Endothelial cell of umbilical vein (primary cell): ENCODE results near the gene CTDP1. TPM values are rescaled to one million over a fixed set of nuclear protein-coding genes. Genes with fewer than 3 reads are reported as not detected.

Source experiments
- BruUV-seq: library from RNA; stranded (reverse); fragments of 400-500 nt; replicated peaks from 2 replicates; lab custom pipeline; 2021; lab: Mats Ljungman, UMichigan
- CTCF ChIA-PET: fragments of 300-600, 350-600 bp; sonication (Branson Sonifier 250); formaldehyde crosslinking; loops from one replicate; lab custom pipeline; 2021; ENCODE audit warnings: antibody characterized with exemption, inconsistent platforms; lab: Charles Lee
- POLR2A ChIA-PET: fragments of 300-600, 350-600 bp; sonication (Branson Sonifier 250); formaldehyde crosslinking; loops from one replicate; lab custom pipeline; 2021; ENCODE audit warnings: antibody characterized with exemption, inconsistent platforms; lab: Charles Lee
- DNase-seq: peaks from one replicate; pipeline ENCODE4 v3.0.0-alpha.2; 2011; ENCODE audit warnings: low read depth, low spot score
- FAIRE-seq: peaks from 2 replicates; lab custom pipeline; 2011; peaks lifted over from hg19 to GRCh38; lab: Jason Lieb, UNC
- H2AFZ ChIP-seq: 2 replicates; pipeline ENCODE4 v1.6.0; 2012; ENCODE audit warnings: low read depth, low read length, control low read depth, inconsistent platforms
- H3K27ac ChIP-seq: 2 replicates; pipeline ENCODE4 v1.5.1; 2011; ENCODE audit warnings: low read depth, mild to moderate bottlenecking, control low read depth, low read length, moderate library complexity; ENCODE audit not compliant: insufficient read depth
- H3K27me3 ChIP-seq, 2 experiments: 2 replicates each; pipeline versions ENCODE4 v1.6.0 to v1.6.1; 2011; ENCODE audit warnings: low read length in 2 of 2, mixed read lengths in 1 of 2; ENCODE audit not compliant: control insufficient read depth in 2 of 2, insufficient read depth in 2 of 2
- H3K36me3 ChIP-seq, 2 experiments: 2 replicates in 1 of 2; 3 replicates in 1 of 2; pipeline ENCODE4 v1.5.1; 2011; ENCODE audit warnings: low read length in 2 of 2, mild to moderate bottlenecking in 1 of 2, moderate library complexity in 1 of 2; ENCODE audit not compliant: control insufficient read depth in 2 of 2, insufficient read depth in 2 of 2; ENCODE audit errors: extremely low read depth in 1 of 2
- H3K4me1 ChIP-seq: 3 replicates; pipeline ENCODE4 v1.5.1; 2011; ENCODE audit warnings: mild to moderate bottlenecking, low read length; ENCODE audit not compliant: control insufficient read depth, insufficient read depth; ENCODE audit errors: extremely low read depth
- H3K4me2 ChIP-seq: 2 replicates; pipeline ENCODE4 v1.6.1; 2011; ENCODE audit warnings: low read length, control low read depth, mixed read lengths; ENCODE audit not compliant: insufficient read depth
- H3K4me3 ChIP-seq, 3 experiments: fragments of 200-600 bp in 1 of 3; sonication (generic), shearing (Covaris generic) in 1 of 3; replicated peaks in 1 of 3; 2 replicates each; pipeline ENCODE4 v1.5.1; 2011 to 2016; ENCODE audit warnings: control low read depth in 3 of 3, low read length in 3 of 3, mild to moderate bottlenecking in 2 of 3, inconsistent platforms in 1 of 3, low read depth in 1 of 3, moderate library complexity in 1 of 3; ENCODE audit not compliant: insufficient read depth in 1 of 3
- H3K79me2 ChIP-seq: 2 replicates; pipeline ENCODE4 v1.6.0; 2012; ENCODE audit warnings: low read length, inconsistent platforms; ENCODE audit not compliant: control insufficient read depth, insufficient read depth
- H3K9ac ChIP-seq: replicated peaks from 2 replicates; pipeline ENCODE3; 2011; ENCODE audit warnings: low read length, control low read depth; ENCODE audit not compliant: insufficient read depth; ENCODE audit errors: extremely low read depth
- H3K9me1 ChIP-seq: replicated peaks from 3 replicates; pipeline ENCODE4 v1.6.0; 2011; ENCODE audit warnings: mild to moderate bottlenecking, low read length; ENCODE audit not compliant: control insufficient read depth, insufficient read depth; ENCODE audit errors: extremely low read depth
- H3K9me3 ChIP-seq: replicated peaks from 2 replicates; pipeline ENCODE4 v1.5.1; 2012; ENCODE audit warnings: low read length, inconsistent platforms; ENCODE audit not compliant: control insufficient read depth, insufficient read depth
- H4K20me1 ChIP-seq: replicated peaks from 2 replicates; pipeline ENCODE3; 2011; ENCODE audit warnings: mild to moderate bottlenecking, low read length; ENCODE audit not compliant: control insufficient read depth, insufficient read depth; ENCODE audit errors: extremely low read depth
- CTCF ChIP-seq, 2 donors: IDR thresholded peaks; 1 replicate in 1 of 2; 2 replicates in 1 of 2; pipeline ENCODE4 v1.5.1; 2011; ENCODE audit warnings: low read length in 2 of 2, mild to moderate bottlenecking in 2 of 2, moderate library complexity in 2 of 2, control low read depth in 1 of 2, inconsistent platforms in 1 of 2, low read depth in 1 of 2; ENCODE audit not compliant: insufficient read depth in 1 of 2; ENCODE audit errors: extremely low read depth in 1 of 2
- EZH2 ChIP-seq: IDR thresholded peaks from 2 replicates; pipeline ENCODE4 v1.6.1; 2012; ENCODE audit warnings: borderline replicate concordance, low read depth, mild to moderate bottlenecking, moderate library complexity, low read length, inconsistent platforms; ENCODE audit not compliant: severe bottlenecking
- FOS ChIP-seq: IDR thresholded peaks from 2 replicates; pipeline ENCODE4 v1.6.1; 2011; ENCODE audit warnings: mild to moderate bottlenecking, low read length, moderate library complexity, borderline replicate concordance; ENCODE audit not compliant: insufficient read depth
- GATA2 ChIP-seq: IDR thresholded peaks from 2 replicates; pipeline ENCODE4 v1.7.0; 2011; ENCODE audit warnings: low read depth, mild to moderate bottlenecking, moderate library complexity, mixed read lengths, low read length; ENCODE audit not compliant: insufficient read length, insufficient read depth
- JUN ChIP-seq: IDR thresholded peaks from 2 replicates; pipeline ENCODE4 v1.6.1; 2011; ENCODE audit warnings: borderline replicate concordance, low read depth; ENCODE audit not compliant: insufficient read length, insufficient read depth
- MYC ChIP-seq: IDR thresholded peaks from one replicate; pipeline ENCODE4 v1.6.1; 2011; ENCODE audit warnings: mild to moderate bottlenecking, low read depth, low read length
- POLR2A ChIP-seq: IDR thresholded peaks from 2 replicates; pipeline ENCODE4 v1.6.1; 2012; ENCODE audit warnings: low read depth, mild to moderate bottlenecking, control low read depth, low read length
- POLR2AphosphoS5 ChIP-seq: IDR thresholded peaks from 2 replicates; pipeline ENCODE4 v1.6.1; 2012; ENCODE audit warnings: low read depth, mild to moderate bottlenecking, control low read depth, low read length, moderate library complexity; ENCODE audit not compliant: insufficient read depth
- dilution Hi-C: fragments of 300-500 bp; cut with MboI; formaldehyde crosslinking; loops from one replicate; pipeline ENCODE4 v1.15.0; 2019; ENCODE audit warnings: low sequenced_read_pairs; ENCODE audit not compliant: extremely low pct_ligation_motif_present
- intact Hi-C: fragments of 100-400 bp; cut with micrococcal nuclease; formaldehyde crosslinking; loops from one replicate; pipeline ENCODE4 v1.10.0; 2022
- polyA plus RNA-seq, 4 experiments: library from polyadenylated mRNA; depleted of rRNA in 3 of 4; stranded (reverse) in 3 of 4; unstranded in 1 of 4; fragments of >200 nt; gene quantifications; 2 replicates each; pipeline versions ENCODE4 v1.2.1 to v1.2.3, GENCODE V29; 2011 to 2012; ENCODE audit warnings: missing spikeins in 1 of 4
- total RNA-seq: library from RNA; stranded (reverse); gene quantifications from 2 replicates; pipeline ENCODE4 v1.2.3, GENCODE V29; 2021
- TF ChIP-seq, protein P1 (sequence below): IDR thresholded peaks from 2 replicates; pipeline ENCODE4 v1.6.1; 2011; ENCODE audit not compliant: insufficient read depth, insufficient read length

CTDP1 gene
- total and polyA plus RNA-seq, 2 donors (not counting 3 experiments of a cell fraction or from before 2014, with no cell fraction given), result 15.3 to 27.6 TPM

DNA sequence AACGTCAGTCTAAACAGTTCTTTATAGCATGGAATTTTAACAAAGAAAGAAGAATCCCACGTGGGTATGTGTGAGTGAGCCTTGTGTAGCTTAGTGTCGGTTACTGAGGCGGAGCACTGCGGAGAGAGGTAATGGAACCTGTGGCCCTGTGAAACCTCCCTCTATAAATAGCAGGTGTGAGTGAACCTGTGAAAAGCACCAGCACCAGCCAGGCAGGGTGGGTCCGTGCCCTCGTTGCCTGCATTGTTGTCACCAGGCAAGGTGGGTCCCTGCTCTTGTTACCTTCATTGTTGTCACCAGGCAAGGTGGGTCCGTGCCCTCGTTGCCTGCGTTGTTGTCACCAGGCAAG, 4.7 kb downstream of the CTDP1 start:
- no peaks in the 10 kb centered on the region for H3K9me1 ChIP-seq
- no peaks in the 10 kb centered on the region for H3K27me3 ChIP-seq
- H2AFZ ChIP-seq, result no peak overlapping the region
- no peak for FAIRE-seq
- H4K20me1 ChIP-seq, result no peaks in the 10 kb centered on the region
- no peaks in the 10 kb centered on the region for H3K9me3 ChIP-seq
- H3K4me2 ChIP-seq, result no peak overlapping the region
- DNase-seq, result no peak
- H3K27ac ChIP-seq, result no peak overlapping the region
- POLR2A ChIA-PET, result no interaction called here
- H3K4me1 ChIP-seq, result peaks cover 7% of the 10 kb centered on the region
- H3K9ac ChIP-seq, result no peak overlapping the region
- dilution Hi-C loops, result no loop called here
- no TSS peak for BruUV-seq
- TF ChIP-seq JUN (no peak), GATA2 (no peak), POLR2AphosphoS5 (no peak), CTCF (IDR thresholded peaks at IDR 0.05; ENCODE audit: extremely low read depth in 1 of 2, insufficient read depth in 1 of 2, low read depth in 1 of 2, low read length in 2 of 2) (no peak), EZH2 (no peak), POLR2A (no peak), MYC (no peak), FOS (no peak)
- TF ChIP-seq, protein P1, sequence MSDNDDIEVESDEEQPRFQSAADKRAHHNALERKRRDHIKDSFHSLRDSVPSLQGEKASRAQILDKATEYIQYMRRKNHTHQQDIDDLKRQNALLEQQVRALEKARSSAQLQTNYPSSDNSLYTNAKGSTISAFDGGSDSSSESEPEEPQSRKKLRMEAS, result no peak
- intact Hi-C loops, result no loop called here
- no peaks in the 10 kb centered on the region for H3K36me3 ChIP-seq
- CTCF ChIA-PET, result no interaction called here
- no peak overlapping the region for H3K4me3 ChIP-seq
- H3K79me2 ChIP-seq, result peaks cover 79% of the 10 kb centered on the region
